GM13976 (cell line): Measurements from ENCODE around the gene POU6F2.

Experiments used
- DNase-seq: peaks from one replicate; pipeline ENCODE4 v3.0.0; 2012; ENCODE audit warnings: low spot score
- in situ Hi-C: fragments of 300-500 bp; cut with MboI; formaldehyde crosslinking; loops from one replicate; pipeline ENCODE4 v1.12.0; 2022; ENCODE audit warnings: low sequenced_read_pairs, mixed read lengths, inconsistent platforms; ENCODE audit not compliant: unreplicated experiment
- TF ChIP-seq, protein P1 (sequence below): IDR thresholded peaks from 2 replicates; pipeline ENCODE4 v1.5.1; 2012; ENCODE audit warnings: borderline replicate concordance, mild to moderate bottlenecking; ENCODE audit not compliant: insufficient read depth; ENCODE audit errors: extremely low read depth, missing control alignments, control extremely low read depth

Gene POU6F2

GRCh38 chr7:39421661-39422060 is 444.0 kb downstream of the POU6F2 start:
- in situ Hi-C loops, result no loop called here
- TF ChIP-seq, protein P1, sequence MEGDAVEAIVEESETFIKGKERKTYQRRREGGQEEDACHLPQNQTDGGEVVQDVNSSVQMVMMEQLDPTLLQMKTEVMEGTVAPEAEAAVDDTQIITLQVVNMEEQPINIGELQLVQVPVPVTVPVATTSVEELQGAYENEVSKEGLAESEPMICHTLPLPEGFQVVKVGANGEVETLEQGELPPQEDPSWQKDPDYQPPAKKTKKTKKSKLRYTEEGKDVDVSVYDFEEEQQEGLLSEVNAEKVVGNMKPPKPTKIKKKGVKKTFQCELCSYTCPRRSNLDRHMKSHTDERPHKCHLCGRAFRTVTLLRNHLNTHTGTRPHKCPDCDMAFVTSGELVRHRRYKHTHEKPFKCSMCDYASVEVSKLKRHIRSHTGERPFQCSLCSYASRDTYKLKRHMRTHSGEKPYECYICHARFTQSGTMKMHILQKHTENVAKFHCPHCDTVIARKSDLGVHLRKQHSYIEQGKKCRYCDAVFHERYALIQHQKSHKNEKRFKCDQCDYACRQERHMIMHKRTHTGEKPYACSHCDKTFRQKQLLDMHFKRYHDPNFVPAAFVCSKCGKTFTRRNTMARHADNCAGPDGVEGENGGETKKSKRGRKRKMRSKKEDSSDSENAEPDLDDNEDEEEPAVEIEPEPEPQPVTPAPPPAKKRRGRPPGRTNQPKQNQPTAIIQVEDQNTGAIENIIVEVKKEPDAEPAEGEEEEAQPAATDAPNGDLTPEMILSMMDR, result no peak
- DNase-seq, result no peak

- TF ChIP-seq, protein P1, result no peak
- in situ Hi-C loops, result no loop called here
These were observed 450.5 kb downstream of the POU6F2 start for GRCh38 chr7:39428221-39428620.

DNA sequence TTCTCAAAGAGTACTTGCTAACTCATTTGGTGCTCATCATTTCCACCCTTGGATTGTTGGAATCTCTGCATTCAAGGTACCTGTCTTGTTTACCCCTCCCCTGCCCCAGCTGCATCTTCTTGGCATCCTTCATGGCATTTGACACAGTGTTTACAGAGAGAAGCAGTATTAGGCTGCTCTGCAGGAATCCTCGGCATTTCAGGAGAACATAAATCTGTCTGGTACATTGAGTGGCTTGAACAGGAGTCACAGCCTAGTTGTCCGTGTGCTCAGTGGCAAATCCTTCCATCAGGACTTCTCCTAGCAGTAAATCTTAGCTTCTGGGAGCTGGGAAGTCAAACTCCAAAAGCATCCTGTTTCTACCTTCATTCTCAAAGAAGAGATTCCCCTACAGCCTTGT is 451.7 kb downstream of the POU6F2 start:
- TF ChIP-seq, protein P1, result no peak
- DNase-seq, result no peak
- in situ Hi-C loops, result no loop called here

More at GRCh38 chr7:39428221-39428620, 450.5 kb downstream of the POU6F2 start:
- DNase-seq, result no peak

- in situ Hi-C loops, result no loop called here
- TF ChIP-seq, protein P1, result no peak
- no peak for DNase-seq
These were observed 452.7 kb downstream of the POU6F2 start for GRCh38 chr7:39430441-39430840.

DNA sequence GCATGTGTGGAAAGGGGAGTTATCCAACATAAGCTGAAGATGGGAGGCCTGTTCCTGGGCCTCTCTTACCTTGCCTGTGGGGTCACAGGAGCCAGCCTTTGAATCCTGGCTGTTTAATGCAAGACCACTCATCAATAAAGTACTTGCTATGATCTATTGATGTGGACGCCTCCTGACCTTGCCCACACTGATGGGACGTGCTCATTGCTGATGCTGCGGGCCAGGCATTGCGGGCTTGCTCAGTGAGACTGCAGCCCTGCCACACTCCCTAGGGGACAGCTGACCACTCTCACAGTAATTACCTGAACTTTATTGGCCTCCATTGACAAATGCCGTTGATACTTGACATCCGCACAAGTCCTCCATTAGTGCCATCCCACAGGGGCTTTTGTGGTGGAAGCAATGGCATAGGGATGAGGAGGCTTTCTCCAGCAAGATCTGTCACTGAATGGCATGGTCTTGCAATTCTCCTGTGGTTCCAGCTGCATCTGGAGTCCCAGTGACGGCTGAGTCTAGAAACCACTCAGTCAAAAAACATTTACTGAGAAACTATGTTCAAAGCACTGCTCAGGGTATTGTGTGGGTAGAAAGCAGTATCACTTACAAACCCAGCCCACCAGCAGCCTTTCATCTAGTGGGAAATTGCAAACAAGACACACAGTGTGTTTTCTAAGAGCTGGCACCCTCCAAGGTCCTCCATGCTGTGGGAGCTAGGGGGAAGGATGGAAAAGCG is 453.4 kb downstream of the POU6F2 start:
- no peak for DNase-seq
- in situ Hi-C loops, result no loop called here
- TF ChIP-seq, protein P1, result no peak

DNA sequence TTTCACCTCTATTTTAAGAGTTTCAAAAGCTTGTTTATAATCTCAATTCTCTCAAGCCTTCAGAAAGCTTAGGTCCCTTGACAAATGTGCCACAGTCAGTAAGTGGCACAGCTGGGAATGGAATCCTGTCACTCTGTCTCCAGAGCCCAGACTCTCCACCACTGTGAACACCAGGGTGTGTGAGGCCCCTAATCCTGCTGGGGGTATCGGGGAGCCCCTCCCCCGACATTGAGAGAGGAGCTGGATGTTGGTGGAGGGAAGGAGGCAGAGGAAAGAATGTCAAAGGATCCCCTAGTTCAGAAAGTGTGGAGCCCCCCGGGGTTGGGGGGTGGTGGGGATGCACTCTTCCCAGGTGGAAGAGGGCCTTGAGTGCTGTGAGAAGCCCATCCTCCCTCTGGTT is 454.7 kb downstream of the POU6F2 start:
- in situ Hi-C loops, result no loop called here
- no peak for DNase-seq
- TF ChIP-seq, protein P1, result no peak
